HG02588 (cell line): ENCODE results near the gene MAN1A2.

ENCODE experiments used
- ATAC-seq: cut with Tn5 transposase; IDR thresholded peaks from one replicate; pipeline ENCODE4 v1.9.1; 2021; ENCODE audit warnings: mild to moderate bottlenecking, moderate library complexity; ENCODE audit not compliant: unreplicated experiment

The MAN1A2 gene

GRCh38 chr1:117359561-117360289, 7.5 kb upstream of the MAN1A2 start:
- ATAC-seq: no peak

- ATAC-seq: no peak
These were observed 4.3 kb upstream of the MAN1A2 start for GRCh38 chr1:117362986-117363385.

GRCh38 chr1:117363571-117364048, 3.6 kb upstream of the MAN1A2 start:
- ATAC-seq: no peak

- no peak for ATAC-seq
These were observed 3.0 kb upstream of the MAN1A2 start for GRCh38 chr1:117364240-117364639.

GRCh38 chr1:117365350-117366176, 1.7 kb upstream of the MAN1A2 start:
- no peak for ATAC-seq

- peak; percentile 43 for ATAC-seq
These were observed 838 bp upstream of the MAN1A2 start for GRCh38 chr1:117366177-117367045.

- ATAC-seq: no peak
These were observed 1.2 kb downstream of the MAN1A2 start for GRCh38 chr1:117368116-117369108.

GRCh38 chr1:117370071-117370470, 2.8 kb downstream of the MAN1A2 start:
- ATAC-seq: no peak

- no peak for ATAC-seq
These were observed 3.3 kb downstream of the MAN1A2 start for GRCh38 chr1:117370509-117370908.

- ATAC-seq: no peak
These were observed 4.3 kb downstream of the MAN1A2 start for GRCh38 chr1:117371441-117372151.

- ATAC-seq: no peak
These were observed 5.7 kb downstream of the MAN1A2 start for GRCh38 chr1:117372863-117373412.

GRCh38 chr1:117373932-117374331, 6.7 kb downstream of the MAN1A2 start:
- ATAC-seq: no peak

GRCh38 chr1:117375327-117375726, 8.1 kb downstream of the MAN1A2 start:
- no peak for ATAC-seq

GRCh38 chr1:117387060-117387633, 19.9 kb downstream of the MAN1A2 start:
- ATAC-seq: no peak

- no peak for ATAC-seq
These were observed 21.1 kb downstream of the MAN1A2 start for GRCh38 chr1:117388328-117388727.

- ATAC-seq: no peak
These were observed 22.0 kb downstream of the MAN1A2 start for GRCh38 chr1:117389284-117389683.

- ATAC-seq: no peak
These were observed 22.5 kb downstream of the MAN1A2 start for GRCh38 chr1:117389779-117390178.

- ATAC-seq: no peak
These were observed 25.5 kb downstream of the MAN1A2 start for GRCh38 chr1:117392771-117393170.

GRCh38 chr1:117396074-117396473, 28.8 kb downstream of the MAN1A2 start:
- no peak for ATAC-seq
